Keratinocyte (primary cell): ENCODE results near the gene NUDT7.

Source experiments
- EZH2 ChIP-seq: IDR thresholded peaks from one replicate; pipeline ENCODE4 v1.6.1; 2012; ENCODE audit warnings: inconsistent platforms, mild to moderate bottlenecking, low read length, moderate library complexity
- TF ChIP-seq, protein P1 (sequence below), 3 experiments: IDR thresholded peaks in 1 of 3; conservative IDR thresholded peaks in 1 of 3; optimal IDR thresholded peaks in 1 of 3; 2 replicates in 2 of 3; 3 replicates in 1 of 3; pipeline versions ENCODE3 to v1.5.1; 2011; ENCODE audit warnings: low read length in 3 of 3, mild to moderate bottlenecking in 3 of 3, moderate library complexity in 2 of 3, control low read depth in 1 of 3, inconsistent platforms in 1 of 3; ENCODE audit not compliant: insufficient read depth in 2 of 3; ENCODE audit errors: extremely low read depth in 1 of 3

GRCh38 chr16:77784441-77785372 is 62.4 kb downstream of the NUDT7 start:
- no peak for TF ChIP-seq EZH2
- TF ChIP-seq, protein P1, sequence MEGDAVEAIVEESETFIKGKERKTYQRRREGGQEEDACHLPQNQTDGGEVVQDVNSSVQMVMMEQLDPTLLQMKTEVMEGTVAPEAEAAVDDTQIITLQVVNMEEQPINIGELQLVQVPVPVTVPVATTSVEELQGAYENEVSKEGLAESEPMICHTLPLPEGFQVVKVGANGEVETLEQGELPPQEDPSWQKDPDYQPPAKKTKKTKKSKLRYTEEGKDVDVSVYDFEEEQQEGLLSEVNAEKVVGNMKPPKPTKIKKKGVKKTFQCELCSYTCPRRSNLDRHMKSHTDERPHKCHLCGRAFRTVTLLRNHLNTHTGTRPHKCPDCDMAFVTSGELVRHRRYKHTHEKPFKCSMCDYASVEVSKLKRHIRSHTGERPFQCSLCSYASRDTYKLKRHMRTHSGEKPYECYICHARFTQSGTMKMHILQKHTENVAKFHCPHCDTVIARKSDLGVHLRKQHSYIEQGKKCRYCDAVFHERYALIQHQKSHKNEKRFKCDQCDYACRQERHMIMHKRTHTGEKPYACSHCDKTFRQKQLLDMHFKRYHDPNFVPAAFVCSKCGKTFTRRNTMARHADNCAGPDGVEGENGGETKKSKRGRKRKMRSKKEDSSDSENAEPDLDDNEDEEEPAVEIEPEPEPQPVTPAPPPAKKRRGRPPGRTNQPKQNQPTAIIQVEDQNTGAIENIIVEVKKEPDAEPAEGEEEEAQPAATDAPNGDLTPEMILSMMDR (optimal IDR thresholded peaks at IDR 0.05 in 1 of 3, IDR thresholded peaks at IDR 0.05 in 1 of 3, conservative IDR thresholded peaks at IDR 0.05 in 1 of 3; ENCODE audit: extremely low read depth in 1 of 3, insufficient read depth in 2 of 3, low read length in 3 of 3) = peak in 1 of 3 experiments; percentile 3
